H1 (cell line): Measurements from ENCODE around the gene FAH. TPM values are rescaled to one million over a fixed set of nuclear protein-coding genes. Genes with fewer than 3 reads are reported as not detected.

Source experiments
- CTCF ChIA-PET: fragments of 300-600 bp; sonication (Branson Sonifier 250); formaldehyde crosslinking; loops from one replicate; lab custom pipeline; 2021; ENCODE audit not compliant: partially characterized antibody; lab: Charles Lee
- POLR2A ChIA-PET: fragments of 300-600 bp; sonication (Branson Sonifier 250); formaldehyde crosslinking; loops from one replicate; lab custom pipeline; 2021; ENCODE audit warnings: inconsistent platforms; ENCODE audit not compliant: partially characterized antibody; lab: Charles Lee
- DNase-seq, 2 experiments: peaks; one replicate each; pipeline versions ENCODE4 v3.0.0 to v3.0.0-alpha.2; 2010 to 2022; ENCODE audit warnings: low spot score in 2 of 2, low read depth in 1 of 2, mixed read lengths in 1 of 2
- FAIRE-seq: peaks from 2 replicates; lab custom pipeline; 2011; peaks lifted over from hg19 to GRCh38; lab: Jason Lieb, UNC
- H2AFZ ChIP-seq: 2 replicates; pipeline ENCODE4 v1.8.1; 2012; ENCODE audit warnings: low read length, inconsistent platforms
- H2AK5ac ChIP-seq: 2 replicates; pipeline ENCODE4 v1.6.1; 2013; ENCODE audit warnings: low read depth, low read length
- H2BK120ac ChIP-seq: replicated peaks from 2 replicates; pipeline ENCODE3; 2013; ENCODE audit warnings: low read depth, low read length, inconsistent platforms
- H2BK12ac ChIP-seq: 2 replicates; pipeline ENCODE4 v1.6.1; 2013; ENCODE audit warnings: low read depth, low read length
- H2BK15ac ChIP-seq: 2 replicates; pipeline ENCODE4 v1.6.1; 2013; ENCODE audit warnings: low read length
- H2BK20ac ChIP-seq: 2 replicates; pipeline ENCODE4 v1.6.1; 2013; ENCODE audit warnings: low read length
- H2BK5ac ChIP-seq: 2 replicates; pipeline ENCODE4 v1.6.1; 2013; ENCODE audit warnings: low read depth, low read length
- H3K14ac ChIP-seq: 2 replicates; pipeline ENCODE4 v1.6.1; 2013; ENCODE audit warnings: inconsistent platforms; ENCODE audit not compliant: insufficient read length
- H3K18ac ChIP-seq: 2 replicates; pipeline ENCODE4 v1.6.1; 2013; ENCODE audit warnings: low read length; ENCODE audit errors: extremely low read depth
- H3K23ac ChIP-seq: 2 replicates; pipeline ENCODE4 v1.6.1; 2013; ENCODE audit warnings: inconsistent platforms; ENCODE audit not compliant: insufficient read length
- H3K23me2 ChIP-seq: 2 replicates; pipeline ENCODE4 v1.6.1; 2013; ENCODE audit warnings: low read depth, low read length
- H3K27ac ChIP-seq: 2 replicates; pipeline ENCODE4 v1.6.1; 2011; ENCODE audit warnings: low read depth, low read length, inconsistent platforms
- H3K27me3 ChIP-seq, 4 experiments: replicated peaks in 1 of 4; 1 replicate in 1 of 4; 2 replicates in 3 of 4; pipeline versions ENCODE4 v1.6.1 to v1.8.1; 2011 to 2013; ENCODE audit warnings: low read length in 3 of 4, mild to moderate bottlenecking in 3 of 4, inconsistent platforms in 2 of 4, mixed read lengths in 2 of 4, moderate library complexity in 1 of 4; ENCODE audit not compliant: control insufficient read depth in 3 of 4, insufficient read depth in 3 of 4; ENCODE audit errors: extremely low read depth in 1 of 4
- H3K36me3 ChIP-seq, 4 experiments: 2 replicates each; pipeline versions ENCODE4 v1.6.1 to v1.8.1; 2011 to 2013; ENCODE audit warnings: mild to moderate bottlenecking in 4 of 4, low read length in 3 of 4, moderate library complexity in 2 of 4, control low read depth in 1 of 4, inconsistent platforms in 1 of 4; ENCODE audit not compliant: insufficient read depth in 4 of 4, control insufficient read depth in 2 of 4
- H3K4ac ChIP-seq: replicated peaks from 2 replicates; pipeline ENCODE3; 2013; ENCODE audit warnings: low read length, low read depth, mixed read lengths, inconsistent platforms; ENCODE audit not compliant: insufficient read length
- H3K4me1 ChIP-seq, 4 experiments: replicated peaks in 1 of 4; 1 replicate in 1 of 4; 2 replicates in 3 of 4; pipeline versions ENCODE4 v1.6.1 to v1.8.1; 2011 to 2013; ENCODE audit warnings: low read length in 3 of 4, inconsistent platforms in 2 of 4, mixed read lengths in 1 of 4; ENCODE audit not compliant: insufficient read depth in 4 of 4, control insufficient read depth in 3 of 4
- H3K4me2 ChIP-seq, 2 experiments: 2 replicates each; pipeline versions ENCODE4 v1.6.1 to v1.8.1; 2011 to 2013; ENCODE audit warnings: low read depth in 2 of 2, low read length in 2 of 2, control low read depth in 1 of 2, inconsistent platforms in 1 of 2, mild to moderate bottlenecking in 1 of 2; ENCODE audit not compliant: insufficient read depth in 1 of 2
- H3K4me3 ChIP-seq, 4 experiments: fragments of 200-600, 300-600 bp in 1 of 4; sonication (generic), shearing (Covaris generic), sonication (Bioruptor Twin) in 1 of 4; 2 replicates each; pipeline versions ENCODE4 v1.5.1 to v1.8.1; 2011 to 2016; ENCODE audit warnings: low read length in 4 of 4, low read depth in 3 of 4, control low read depth in 2 of 4, inconsistent platforms in 2 of 4, mild to moderate bottlenecking in 2 of 4, mixed read lengths in 1 of 4, moderate library complexity in 1 of 4; ENCODE audit not compliant: insufficient read depth in 2 of 4; ENCODE audit errors: extremely low read depth in 1 of 4
- H3K56ac ChIP-seq: replicated peaks from 2 replicates; pipeline ENCODE3; 2013; ENCODE audit warnings: low read depth, mild to moderate bottlenecking, mixed read lengths, low read length, inconsistent platforms; ENCODE audit not compliant: insufficient read length
- H3K79me1 ChIP-seq: 2 replicates; pipeline ENCODE4 v1.6.1; 2013; ENCODE audit warnings: low read depth, low read length, control low read depth
- H3K79me2 ChIP-seq, 2 experiments: 2 replicates each; pipeline versions ENCODE4 v1.6.1 to v1.8.1; 2012 to 2013; ENCODE audit warnings: low read length in 2 of 2, mild to moderate bottlenecking in 2 of 2, inconsistent platforms in 1 of 2; ENCODE audit not compliant: insufficient read depth in 2 of 2, control insufficient read depth in 1 of 2
- H3K9ac ChIP-seq, 4 experiments: replicated peaks in 1 of 4; 1 replicate in 1 of 4; 2 replicates in 3 of 4; pipeline versions ENCODE4 v1.6.1 to v1.8.1; 2011 to 2013; ENCODE audit warnings: low read depth in 3 of 4, low read length in 3 of 4, control low read depth in 2 of 4, mild to moderate bottlenecking in 2 of 4, moderate library complexity in 2 of 4, inconsistent platforms in 1 of 4; ENCODE audit errors: extremely low read depth in 1 of 4
- H3K9me3 ChIP-seq, 2 experiments: 2 replicates each; pipeline versions ENCODE4 v1.6.1 to v1.8.1; 2012 to 2013; ENCODE audit warnings: mild to moderate bottlenecking in 2 of 2, moderate library complexity in 2 of 2, control low read depth in 1 of 2, inconsistent platforms in 1 of 2, low read depth in 1 of 2, low read length in 1 of 2, mixed read lengths in 1 of 2; ENCODE audit not compliant: insufficient read depth in 2 of 2
- H4K20me1 ChIP-seq, 2 experiments: replicated peaks in 1 of 2; 2 replicates each; pipeline versions ENCODE3 to v1.8.1; 2011 to 2013; ENCODE audit warnings: inconsistent platforms in 2 of 2, low read length in 2 of 2, mild to moderate bottlenecking in 1 of 2; ENCODE audit not compliant: insufficient read depth in 2 of 2, control insufficient read depth in 1 of 2
- H4K5ac ChIP-seq: 2 replicates; pipeline ENCODE4 v1.6.1; 2013; ENCODE audit warnings: low read length, low read depth, mixed read lengths, inconsistent platforms; ENCODE audit not compliant: insufficient read length
- H4K8ac ChIP-seq: 2 replicates; pipeline ENCODE4 v1.8.0; 2013; ENCODE audit warnings: mild to moderate bottlenecking, moderate library complexity, low read length, inconsistent platforms; ENCODE audit not compliant: insufficient read depth; ENCODE audit errors: extremely low read depth
- H4K91ac ChIP-seq: replicated peaks from 2 replicates; pipeline ENCODE3; 2013; ENCODE audit warnings: low read length, mixed read lengths, inconsistent platforms; ENCODE audit not compliant: insufficient read length
- CEBPB ChIP-seq: IDR thresholded peaks from 2 replicates; pipeline ENCODE4 v1.6.1; 2012; ENCODE audit warnings: low read depth, low read length
- CHD2 ChIP-seq: IDR thresholded peaks from 2 replicates; pipeline ENCODE4 v1.6.1; 2012; ENCODE audit warnings: low read length, improper control_type of control experiment
- CREB1 ChIP-seq: IDR thresholded peaks from 2 replicates; pipeline ENCODE4 v1.6.1; 2012; ENCODE audit warnings: inconsistent platforms
- CTBP2 ChIP-seq: IDR thresholded peaks from 2 replicates; pipeline ENCODE4 v1.7.0; 2011; ENCODE audit warnings: borderline replicate concordance, mild to moderate bottlenecking, moderate library complexity, mixed read lengths, low read length; ENCODE audit not compliant: insufficient read depth, insufficient read length
- FOSL1 ChIP-seq: IDR thresholded peaks from 2 replicates; pipeline ENCODE4 v1.6.1; 2011; ENCODE audit warnings: mild to moderate bottlenecking, low read depth, low read length, moderate library complexity; ENCODE audit not compliant: insufficient read depth
- POLR2AphosphoS5 ChIP-seq: IDR thresholded peaks from 2 replicates; pipeline ENCODE4 v1.6.1; 2011; ENCODE audit warnings: low read depth, low read length
- RBBP5 ChIP-seq: IDR thresholded peaks from 2 replicates; pipeline ENCODE4 v1.7.1; 2012; ENCODE audit warnings: low read depth, mild to moderate bottlenecking, inconsistent platforms, low read length, moderate library complexity, borderline replicate concordance
- TAF7 ChIP-seq: optimal IDR thresholded peaks from 2 replicates; pipeline ENCODE3; 2011; ENCODE audit warnings: low read depth, mild to moderate bottlenecking, inconsistent platforms, low read length, moderate library complexity, borderline replicate concordance
- WGBS, 2 experiments: shearing (Covaris generic) in 1 of 2; methylation state at CpG; one replicate each; pipeline versions ENCODE4 v1.1.6 to v1.1.7; 2013 to 2015; ENCODE audit warnings: low lambda C conversion rate in 2 of 2, mixed read lengths in 2 of 2, inconsistent platforms in 1 of 2, low coverage in 1 of 2, missing lambda C conversion rate in 1 of 2; ENCODE audit not compliant: insufficient replicate concordance in 2 of 2, insufficient coverage in 1 of 2, insufficient read length in 1 of 2; ENCODE audit errors: extremely low coverage in 1 of 2, missing lambda C conversion rate in 1 of 2; 5-methylcytosine and 5-hydroxymethylcytosine counted together
- polyA plus RNA-seq, 7 experiments: library from polyadenylated mRNA; depleted of rRNA in 3 of 7; stranded (reverse) in 5 of 7; unstranded in 2 of 7; fragments of >200 nt in 5 of 7; fragments of 200-250 nt in 2 of 7; gene quantifications; 1 replicate in 5 of 7; 2 replicates in 1 of 7; 4 replicates in 1 of 7; pipeline versions ENCODE4 v1.2.1 to v1.2.3, GENCODE V29; 2011 to 2013; ENCODE audit warnings: missing spikeins in 2 of 7, mixed read lengths in 2 of 7
- total RNA-seq: library from RNA; stranded (reverse); fragmentation: NEBNext Ultra II Directional; extraction: Animal tissue kit (Norgen Biotek cat#: 25700); gene quantifications from 2 replicates; pipeline ENCODE4 v1.2.1, GENCODE V29; 2021
- TF ChIP-seq, protein P1 (sequence below): IDR thresholded peaks from 2 replicates; pipeline ENCODE4 v1.6.1; 2012; ENCODE audit warnings: low read length, inconsistent platforms
- TF ChIP-seq, protein P2 (sequence below): IDR thresholded peaks from 2 replicates; pipeline ENCODE4 v1.6.1; 2011; ENCODE audit warnings: low read depth, mild to moderate bottlenecking, low read length; ENCODE audit not compliant: insufficient read depth

Gene FAH
- total and polyA plus RNA-seq, 2 of the 8 experiments (the other 6 are each of a cell fraction or from before 2014, with no cell fraction given), result 20.0 to 21.7 TPM

DNA sequence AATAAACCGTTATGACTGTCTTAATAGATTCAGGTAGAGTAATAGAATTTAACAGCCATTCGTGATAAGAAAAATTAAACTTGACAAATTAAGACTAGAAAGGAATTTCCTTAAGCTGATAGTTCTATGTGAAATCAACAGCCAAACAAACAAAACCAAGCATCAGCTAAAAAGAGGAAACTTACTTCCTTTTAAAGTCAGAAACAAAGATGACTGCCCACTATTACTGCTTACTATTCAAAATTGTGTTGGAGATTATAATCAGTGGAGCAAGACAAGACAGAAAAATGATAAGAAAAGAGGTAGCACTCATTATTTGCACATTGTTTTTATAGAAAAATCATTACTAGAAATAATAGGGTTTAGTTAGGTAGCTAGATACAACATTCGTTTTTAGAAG is 13.8 kb upstream of the FAH start:
- Histone ChIP-seq H3K79me1 (no peaks in the 10 kb centered on the region), H3K36me3 (peaks cover 0 to 13% (median 7%) of the 10 kb centered on the region in 4 experiments; a peak in 5 of 8 replicates), H4K91ac (no peak overlapping the region), H2AK5ac (no peak overlapping the region), H3K4me1 (no peaks in the 10 kb centered on the region), H3K9ac (no peak overlapping the region), H3K4me2 (no peak overlapping the region), H4K20me1 (no peaks in the 10 kb centered on the region), H3K14ac (no peak overlapping the region), H2BK5ac (no peak overlapping the region), H4K5ac (no peak overlapping the region), H3K9me3 (no peaks in the 10 kb centered on the region), H3K23ac (no peak overlapping the region), H3K56ac (no peak overlapping the region), H3K23me2 (no peaks in the 10 kb centered on the region), H2BK120ac (no peak overlapping the region), H2BK15ac (no peak overlapping the region), H3K27me3 (no peaks in the 10 kb centered on the region), H3K27ac (no peak overlapping the region), H3K4me3 (no peak overlapping the region), H2BK20ac (no peak overlapping the region), H2BK12ac (no peak overlapping the region), H3K18ac (no peak overlapping the region), H3K79me2 (no peaks in the 10 kb centered on the region), H2AFZ (no peak overlapping the region), H3K4ac (no peak overlapping the region), H4K8ac (no peak overlapping the region)
- whole genome bisulfite sequencing, 2 experiments, result 89% methylated on average over 3 of the region's 3 CpGs; no CpG with 5 or more reads in 1 of the 2 experiments
- ChIA-PET POLR2A (interaction anchor here (1.2 kb wide), 1 partner anchor 216 kb away, joined by 3 read pairs; no protein-coding TSS in a partner anchor), CTCF (interaction anchor here (0.9 to 1.6 kb wide), 2 partner anchors 11 to 33 kb away, joined by 3 to 5 read pairs; no protein-coding TSS in a partner anchor)
- DNase-seq (no peak), FAIRE-seq (no peak)
- TF ChIP-seq CTBP2 (no peak), TAF7 (no peak), RBBP5 (no peak), CHD2 (no peak), FOSL1 (no peak), POLR2AphosphoS5 (no peak), CREB1 (no peak), CEBPB (no peak)
- TF ChIP-seq, protein P1, sequence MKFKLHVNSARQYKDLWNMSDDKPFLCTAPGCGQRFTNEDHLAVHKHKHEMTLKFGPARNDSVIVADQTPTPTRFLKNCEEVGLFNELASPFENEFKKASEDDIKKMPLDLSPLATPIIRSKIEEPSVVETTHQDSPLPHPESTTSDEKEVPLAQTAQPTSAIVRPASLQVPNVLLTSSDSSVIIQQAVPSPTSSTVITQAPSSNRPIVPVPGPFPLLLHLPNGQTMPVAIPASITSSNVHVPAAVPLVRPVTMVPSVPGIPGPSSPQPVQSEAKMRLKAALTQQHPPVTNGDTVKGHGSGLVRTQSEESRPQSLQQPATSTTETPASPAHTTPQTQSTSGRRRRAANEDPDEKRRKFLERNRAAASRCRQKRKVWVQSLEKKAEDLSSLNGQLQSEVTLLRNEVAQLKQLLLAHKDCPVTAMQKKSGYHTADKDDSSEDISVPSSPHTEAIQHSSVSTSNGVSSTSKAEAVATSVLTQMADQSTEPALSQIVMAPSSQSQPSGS, result no peak
- TF ChIP-seq, protein P2, sequence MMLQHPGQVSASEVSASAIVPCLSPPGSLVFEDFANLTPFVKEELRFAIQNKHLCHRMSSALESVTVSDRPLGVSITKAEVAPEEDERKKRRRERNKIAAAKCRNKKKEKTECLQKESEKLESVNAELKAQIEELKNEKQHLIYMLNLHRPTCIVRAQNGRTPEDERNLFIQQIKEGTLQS, result no peak
